CD14-positive monocyte (primary cell): Measurements from ENCODE around the gene SPEF2. TPM values are rescaled to one million over a fixed set of nuclear protein-coding genes. Genes with fewer than 3 reads are reported as not detected.

Experiments used
- DNase-seq, 3 donors: peaks; one replicate each; pipeline ENCODE4 v3.0.0-alpha.2; 2011 to 2022
- H2AFZ ChIP-seq: 2 replicates; pipeline ENCODE4 v1.6.0; 2012; ENCODE audit warnings: mild to moderate bottlenecking, low read depth, low read length, inconsistent platforms; ENCODE audit not compliant: insufficient read depth, poor library complexity, severe bottlenecking
- H3K27ac ChIP-seq, 2 donors: 1 replicate in 1 of 2; 2 replicates in 1 of 2; pipeline ENCODE4 v1.5.1; 2012 to 2013; ENCODE audit warnings: low read length in 2 of 2, control low read depth in 1 of 2, inconsistent platforms in 1 of 2, low read depth in 1 of 2, mild to moderate bottlenecking in 1 of 2
- H3K27me3 ChIP-seq, 2 donors: one replicate each; pipeline versions ENCODE4 v1.6.0 to v1.6.1; 2011 to 2013; ENCODE audit warnings: low read length in 2 of 2; ENCODE audit not compliant: control insufficient read depth in 2 of 2, insufficient read depth in 2 of 2
- H3K36me3 ChIP-seq, 2 donors: replicated peaks in 1 of 2; 1 replicate in 1 of 2; 2 replicates in 1 of 2; pipeline versions ENCODE4 v1.5.1 to v1.6.1; 2012 to 2013; ENCODE audit warnings: low read length in 2 of 2, control low read depth in 1 of 2, inconsistent platforms in 1 of 2, mild to moderate bottlenecking in 1 of 2; ENCODE audit not compliant: insufficient read depth in 2 of 2, control insufficient read depth in 1 of 2
- H3K4me1 ChIP-seq, 2 donors: 1 replicate in 1 of 2; 2 replicates in 1 of 2; pipeline versions ENCODE4 v1.5.1 to v1.6.1; 2012 to 2013; ENCODE audit warnings: low read length in 2 of 2, control low read depth in 1 of 2, inconsistent platforms in 1 of 2, mild to moderate bottlenecking in 1 of 2, moderate library complexity in 1 of 2; ENCODE audit not compliant: insufficient read depth in 2 of 2, control insufficient read depth in 1 of 2
- H3K4me2 ChIP-seq: replicated peaks from 2 replicates; pipeline ENCODE3; 2012; ENCODE audit warnings: low read length, moderate library complexity, mild to moderate bottlenecking; ENCODE audit not compliant: poor library complexity, severe bottlenecking; ENCODE audit errors: extremely low read depth
- H3K4me3 ChIP-seq, 3 experiments: fragments of 200-600 bp in 1 of 3; sonication (generic) in 1 of 3; replicated peaks in 1 of 3; 1 replicate in 2 of 3; 2 replicates in 1 of 3; pipeline ENCODE4 v1.5.1; 2011 to 2013; ENCODE audit warnings: low read length in 3 of 3, mild to moderate bottlenecking in 3 of 3, control low read depth in 2 of 3, low read depth in 2 of 3, inconsistent platforms in 1 of 3, moderate library complexity in 1 of 3
- H3K79me2 ChIP-seq: 2 replicates; pipeline ENCODE4 v1.6.0; 2012; ENCODE audit warnings: mild to moderate bottlenecking, control low read depth, inconsistent platforms, low read length, moderate library complexity; ENCODE audit not compliant: insufficient read depth
- H3K9ac ChIP-seq: 2 replicates; pipeline ENCODE4 v1.6.0; 2017; ENCODE audit warnings: low read length, mild to moderate bottlenecking; ENCODE audit not compliant: insufficient read depth, poor library complexity, severe bottlenecking
- H3K9me3 ChIP-seq, 2 donors: replicated peaks in 1 of 2; 1 replicate in 1 of 2; 2 replicates in 1 of 2; pipeline versions ENCODE4 v1.5.1 to v1.6.1; 2012 to 2013; ENCODE audit warnings: low read length in 2 of 2, control low read depth in 1 of 2; ENCODE audit not compliant: control insufficient read depth in 1 of 2, insufficient read depth in 1 of 2
- H4K20me1 ChIP-seq: 2 replicates; pipeline ENCODE4 v1.6.0; 2012; ENCODE audit warnings: mild to moderate bottlenecking, low read length, control low read depth, moderate library complexity; ENCODE audit not compliant: insufficient read depth
- H3K27ac Mint-ChIP-seq, 7 donors: one replicate each; pipeline ENCODE4 v1.8.0; 2020; ENCODE audit warnings: mild to moderate bottlenecking in 7 of 7, mixed read lengths in 7 of 7, moderate library complexity in 6 of 7, inconsistent platforms in 2 of 7
- H3K27me3 Mint-ChIP-seq, 3 donors: one replicate each; pipeline ENCODE4 v1.8.0; 2021 to 2022; ENCODE audit warnings: low read depth in 3 of 3, mild to moderate bottlenecking in 3 of 3, mixed read lengths in 3 of 3, moderate library complexity in 3 of 3, inconsistent platforms in 1 of 3
- H3K36me3 Mint-ChIP-seq, 2 donors: one replicate each; pipeline ENCODE4 v1.8.0; 2020; ENCODE audit warnings: mixed read lengths in 2 of 2, inconsistent platforms in 1 of 2, mild to moderate bottlenecking in 1 of 2
- H3K4me1 Mint-ChIP-seq: one replicate; pipeline ENCODE4 v1.8.0; 2020; ENCODE audit warnings: mild to moderate bottlenecking, mixed read lengths
- H3K4me3 Mint-ChIP-seq, 2 donors: one replicate each; pipeline ENCODE4 v1.8.0; 2020; ENCODE audit warnings: mild to moderate bottlenecking in 2 of 2, mixed read lengths in 2 of 2, moderate library complexity in 1 of 2
- H3K9me3 Mint-ChIP-seq, 7 donors: one replicate each; pipeline ENCODE4 v1.8.0; 2020 to 2022; ENCODE audit warnings: mixed read lengths in 7 of 7, mild to moderate bottlenecking in 6 of 7, moderate library complexity in 6 of 7, inconsistent platforms in 2 of 7
- WGBS: methylation state at CpG from one replicate; pipeline ENCODE4 v1.1.5; 2013; ENCODE audit warnings: missing lambda C conversion rate; ENCODE audit not compliant: insufficient coverage; 5-methylcytosine and 5-hydroxymethylcytosine counted together
- intact Hi-C, 2 donors: fragments of 100-400 bp; cut with micrococcal nuclease; formaldehyde crosslinking; loops; one replicate each; pipeline versions ENCODE4 v1.15.0 to v1.15.1; 2023
- polyA plus RNA-seq, 3 donors: library from polyadenylated mRNA; depleted of rRNA in 1 of 3; unstranded in 2 of 3; stranded (reverse) in 1 of 3; fragments of 300-500 nt in 2 of 3; fragments of >200 nt in 1 of 3; fragmentation: Illumina TruSeq in 2 of 3; gene quantifications; 1 replicate in 2 of 3; 2 replicates in 1 of 3; pipeline ENCODE4 v1.2.3, GENCODE V29; 2012 to 2021
- TF ChIP-seq, protein P1 (sequence below): fragments of 200-600 bp; IDR thresholded peaks from one replicate; pipeline ENCODE4 v1.8.0; 2022; ENCODE audit warnings: antibody characterized with exemption, mild to moderate bottlenecking

The SPEF2 gene
- polyA plus RNA-seq, 3 donors, result 0.46 to 0.96 (median 0.48) TPM

DNA sequence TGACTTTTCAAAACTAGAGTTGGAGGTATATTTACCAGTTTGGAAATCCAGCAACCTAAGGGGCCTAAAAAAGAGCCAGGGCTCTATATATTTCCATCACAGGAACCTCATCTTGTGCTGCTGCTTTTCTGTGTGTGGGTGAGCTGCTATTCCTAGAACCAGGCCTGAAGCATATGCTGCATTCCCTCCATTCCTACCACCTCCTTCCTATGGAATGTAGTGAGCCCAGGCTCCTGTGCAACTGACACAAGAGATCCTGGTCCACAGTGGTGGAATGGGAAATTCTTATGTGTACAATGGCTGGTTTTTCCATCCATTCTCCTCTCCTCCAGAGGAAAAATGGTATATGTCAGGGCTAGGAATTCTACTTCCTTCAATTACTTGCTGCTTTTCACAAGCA is 39.1 kb downstream of the SPEF2 start:
- no peak overlapping the region for H3K4me3 ChIP-seq
- H3K9me3 ChIP-seq, result no peaks in the 10 kb centered on the region
- no peaks in the 10 kb centered on the region for H3K4me1 ChIP-seq
- H3K27ac Mint-ChIP-seq, result no peak overlapping the region
- H3K36me3 ChIP-seq, result no peaks in the 10 kb centered on the region
- intact Hi-C loops, result no loop called here
- no peak overlapping the region for H3K27ac ChIP-seq
- H3K4me2 ChIP-seq, result no peak overlapping the region
- peaks cover 12 to 13% of the 10 kb centered on the region in 2 donors for H3K36me3 Mint-ChIP-seq
- H3K9me3 Mint-ChIP-seq, result peaks cover 0 to 3% (median 0%) of the 10 kb centered on the region in 7 donors
- no peaks in the 10 kb centered on the region for H3K27me3 ChIP-seq
- no peak overlapping the region for H2AFZ ChIP-seq
- no peaks in the 10 kb centered on the region for H3K79me2 ChIP-seq
- no peak overlapping the region for H3K4me3 Mint-ChIP-seq
- no peaks in the 10 kb centered on the region for H4K20me1 ChIP-seq
- no peaks in the 10 kb centered on the region for H3K27me3 Mint-ChIP-seq
- TF ChIP-seq, protein P1, sequence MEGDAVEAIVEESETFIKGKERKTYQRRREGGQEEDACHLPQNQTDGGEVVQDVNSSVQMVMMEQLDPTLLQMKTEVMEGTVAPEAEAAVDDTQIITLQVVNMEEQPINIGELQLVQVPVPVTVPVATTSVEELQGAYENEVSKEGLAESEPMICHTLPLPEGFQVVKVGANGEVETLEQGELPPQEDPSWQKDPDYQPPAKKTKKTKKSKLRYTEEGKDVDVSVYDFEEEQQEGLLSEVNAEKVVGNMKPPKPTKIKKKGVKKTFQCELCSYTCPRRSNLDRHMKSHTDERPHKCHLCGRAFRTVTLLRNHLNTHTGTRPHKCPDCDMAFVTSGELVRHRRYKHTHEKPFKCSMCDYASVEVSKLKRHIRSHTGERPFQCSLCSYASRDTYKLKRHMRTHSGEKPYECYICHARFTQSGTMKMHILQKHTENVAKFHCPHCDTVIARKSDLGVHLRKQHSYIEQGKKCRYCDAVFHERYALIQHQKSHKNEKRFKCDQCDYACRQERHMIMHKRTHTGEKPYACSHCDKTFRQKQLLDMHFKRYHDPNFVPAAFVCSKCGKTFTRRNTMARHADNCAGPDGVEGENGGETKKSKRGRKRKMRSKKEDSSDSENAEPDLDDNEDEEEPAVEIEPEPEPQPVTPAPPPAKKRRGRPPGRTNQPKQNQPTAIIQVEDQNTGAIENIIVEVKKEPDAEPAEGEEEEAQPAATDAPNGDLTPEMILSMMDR, result no peak
- no peak overlapping the region for H3K9ac ChIP-seq
- H3K4me1 Mint-ChIP-seq, result no peaks in the 10 kb centered on the region
- DNase-seq, result no peak

DNA sequence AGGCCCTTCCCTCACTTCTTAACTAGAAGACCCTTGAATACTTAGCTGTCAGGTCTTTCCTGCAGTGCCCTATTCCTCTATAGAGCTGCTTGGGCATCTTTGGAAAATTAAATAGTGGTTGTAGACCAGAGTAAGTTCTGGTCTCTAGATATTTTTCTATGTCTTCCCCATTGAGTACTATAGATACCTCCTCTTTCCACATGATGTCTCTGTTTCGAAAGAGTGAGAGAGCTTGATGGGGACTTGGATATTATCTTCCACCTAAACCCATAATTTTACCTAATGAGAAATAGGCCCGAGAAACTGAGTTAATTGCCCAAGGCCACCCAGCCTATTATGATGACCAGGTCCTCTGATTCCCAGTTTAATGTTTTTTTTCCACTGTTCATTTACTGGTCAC is 40.2 kb downstream of the SPEF2 start:
- 100% methylated on average over 1 of the region's 2 CpGs for WGBS
- H2AFZ ChIP-seq, result no peak overlapping the region
- H3K36me3 ChIP-seq, result no peaks in the 10 kb centered on the region
- H3K4me1 Mint-ChIP-seq, result no peaks in the 10 kb centered on the region
- no peaks in the 10 kb centered on the region for H3K79me2 ChIP-seq
- H3K9me3 Mint-ChIP-seq, result peaks cover 0 to 9% (median 5%) of the 10 kb centered on the region in 7 donors
- H3K4me3 Mint-ChIP-seq, result no peak overlapping the region
- no peaks in the 10 kb centered on the region for H3K27me3 ChIP-seq
- H3K27me3 Mint-ChIP-seq, result peaks cover 0 to 1% (median 0%) of the 10 kb centered on the region in 3 donors
- no peaks in the 10 kb centered on the region for H3K9me3 ChIP-seq
- DNase-seq, result no peak
- no peak overlapping the region for H3K9ac ChIP-seq
- H3K36me3 Mint-ChIP-seq, result peaks cover 14 to 22% of the 10 kb centered on the region in 2 donors
- TF ChIP-seq, protein P1, result no peak
- no peak overlapping the region for H3K27ac ChIP-seq
- H3K4me3 ChIP-seq, result no peak overlapping the region
- no peak overlapping the region for H3K27ac Mint-ChIP-seq
- no peaks in the 10 kb centered on the region for H4K20me1 ChIP-seq
- H3K4me2 ChIP-seq, result no peak overlapping the region
- intact Hi-C loops, result no loop called here
- H3K4me1 ChIP-seq, result no peaks in the 10 kb centered on the region
